Neural cell (in vitro differentiated cells): Measurements from ENCODE around the gene PLA2G5.

Source experiments
- EP300 ChIP-seq: fragments of 450-650 bp; conservative IDR thresholded peaks from 2 replicates; pipeline ENCODE4 v1.6.1; 2014; ENCODE audit warnings: antibody characterized with exemption, mild to moderate bottlenecking, moderate library complexity; ENCODE audit not compliant: poor library complexity, severe bottlenecking
- POLR2AphosphoS5 ChIP-seq: IDR thresholded peaks from 2 replicates; pipeline ENCODE4 v1.6.1; 2012
- RAD21 ChIP-seq: fragments of 450-650 bp; conservative IDR thresholded peaks from 2 replicates; pipeline ENCODE4 v1.6.1; 2014; ENCODE audit warnings: antibody characterized with exemption, mild to moderate bottlenecking, moderate library complexity
- SMC3 ChIP-seq: fragments of 450-650 bp; conservative IDR thresholded peaks from 2 replicates; pipeline ENCODE4 v1.6.1; 2014; ENCODE audit warnings: antibody characterized with exemption, mild to moderate bottlenecking, moderate library complexity; ENCODE audit not compliant: poor library complexity
- TAF1 ChIP-seq: IDR thresholded peaks from 2 replicates; pipeline ENCODE4 v1.6.1; 2012; ENCODE audit warnings: low read depth
- TF ChIP-seq, protein P1 (sequence below): fragments of 450-650 bp; IDR thresholded peaks from 2 replicates; pipeline ENCODE4 v1.5.1; 2014; ENCODE audit warnings: antibody characterized with exemption, mild to moderate bottlenecking, moderate library complexity; ENCODE audit not compliant: poor library complexity, severe bottlenecking
- TF ChIP-seq, protein P2 (sequence below): IDR thresholded peaks from 2 replicates; pipeline ENCODE4 v1.6.1; 2012; ENCODE audit warnings: borderline replicate concordance

DNA sequence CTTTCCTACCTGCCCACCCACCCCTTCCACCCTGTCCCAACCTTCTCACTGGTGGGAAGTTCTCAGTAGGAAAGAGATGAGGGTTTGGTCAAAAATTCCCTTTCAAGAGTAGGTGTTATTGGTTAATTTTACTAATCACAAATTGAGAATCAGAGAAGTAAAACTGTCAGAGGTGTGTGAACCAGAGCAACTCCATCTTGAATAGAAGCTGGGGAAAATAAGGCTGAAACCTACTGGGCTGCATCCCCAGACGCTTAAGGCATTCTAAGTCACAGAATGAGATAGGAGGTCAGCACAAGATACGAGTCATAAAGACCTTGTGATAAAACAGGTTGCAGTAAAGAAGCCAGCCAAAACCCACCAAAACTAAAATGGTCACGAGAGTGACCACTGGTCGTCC, 37.8 kb downstream of the PLA2G5 start:
- TF ChIP-seq, protein P1, sequence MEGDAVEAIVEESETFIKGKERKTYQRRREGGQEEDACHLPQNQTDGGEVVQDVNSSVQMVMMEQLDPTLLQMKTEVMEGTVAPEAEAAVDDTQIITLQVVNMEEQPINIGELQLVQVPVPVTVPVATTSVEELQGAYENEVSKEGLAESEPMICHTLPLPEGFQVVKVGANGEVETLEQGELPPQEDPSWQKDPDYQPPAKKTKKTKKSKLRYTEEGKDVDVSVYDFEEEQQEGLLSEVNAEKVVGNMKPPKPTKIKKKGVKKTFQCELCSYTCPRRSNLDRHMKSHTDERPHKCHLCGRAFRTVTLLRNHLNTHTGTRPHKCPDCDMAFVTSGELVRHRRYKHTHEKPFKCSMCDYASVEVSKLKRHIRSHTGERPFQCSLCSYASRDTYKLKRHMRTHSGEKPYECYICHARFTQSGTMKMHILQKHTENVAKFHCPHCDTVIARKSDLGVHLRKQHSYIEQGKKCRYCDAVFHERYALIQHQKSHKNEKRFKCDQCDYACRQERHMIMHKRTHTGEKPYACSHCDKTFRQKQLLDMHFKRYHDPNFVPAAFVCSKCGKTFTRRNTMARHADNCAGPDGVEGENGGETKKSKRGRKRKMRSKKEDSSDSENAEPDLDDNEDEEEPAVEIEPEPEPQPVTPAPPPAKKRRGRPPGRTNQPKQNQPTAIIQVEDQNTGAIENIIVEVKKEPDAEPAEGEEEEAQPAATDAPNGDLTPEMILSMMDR = no peak
- TF ChIP-seq SMC3 = no peak
- no peak for TF ChIP-seq RAD21
- TF ChIP-seq EP300 = no peak
- TF ChIP-seq, protein P2, sequence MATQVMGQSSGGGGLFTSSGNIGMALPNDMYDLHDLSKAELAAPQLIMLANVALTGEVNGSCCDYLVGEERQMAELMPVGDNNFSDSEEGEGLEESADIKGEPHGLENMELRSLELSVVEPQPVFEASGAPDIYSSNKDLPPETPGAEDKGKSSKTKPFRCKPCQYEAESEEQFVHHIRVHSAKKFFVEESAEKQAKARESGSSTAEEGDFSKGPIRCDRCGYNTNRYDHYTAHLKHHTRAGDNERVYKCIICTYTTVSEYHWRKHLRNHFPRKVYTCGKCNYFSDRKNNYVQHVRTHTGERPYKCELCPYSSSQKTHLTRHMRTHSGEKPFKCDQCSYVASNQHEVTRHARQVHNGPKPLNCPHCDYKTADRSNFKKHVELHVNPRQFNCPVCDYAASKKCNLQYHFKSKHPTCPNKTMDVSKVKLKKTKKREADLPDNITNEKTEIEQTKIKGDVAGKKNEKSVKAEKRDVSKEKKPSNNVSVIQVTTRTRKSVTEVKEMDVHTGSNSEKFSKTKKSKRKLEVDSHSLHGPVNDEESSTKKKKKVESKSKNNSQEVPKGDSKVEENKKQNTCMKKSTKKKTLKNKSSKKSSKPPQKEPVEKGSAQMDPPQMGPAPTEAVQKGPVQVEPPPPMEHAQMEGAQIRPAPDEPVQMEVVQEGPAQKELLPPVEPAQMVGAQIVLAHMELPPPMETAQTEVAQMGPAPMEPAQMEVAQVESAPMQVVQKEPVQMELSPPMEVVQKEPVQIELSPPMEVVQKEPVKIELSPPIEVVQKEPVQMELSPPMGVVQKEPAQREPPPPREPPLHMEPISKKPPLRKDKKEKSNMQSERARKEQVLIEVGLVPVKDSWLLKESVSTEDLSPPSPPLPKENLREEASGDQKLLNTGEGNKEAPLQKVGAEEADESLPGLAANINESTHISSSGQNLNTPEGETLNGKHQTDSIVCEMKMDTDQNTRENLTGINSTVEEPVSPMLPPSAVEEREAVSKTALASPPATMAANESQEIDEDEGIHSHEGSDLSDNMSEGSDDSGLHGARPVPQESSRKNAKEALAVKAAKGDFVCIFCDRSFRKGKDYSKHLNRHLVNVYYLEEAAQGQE = no peak
- TF ChIP-seq POLR2AphosphoS5 = no peak
- TF ChIP-seq TAF1 = no peak
